LoVo (cell line): Measurements from ENCODE around the gene SPATS2L.

Experiments used
- DNase-seq: peaks from one replicate; pipeline ENCODE4 v3.0.0-alpha.2; 2016; ENCODE audit warnings: low spot score

Gene SPATS2L

GRCh38 chr2:200306196-200306930 lies at the start of gene SPATS2L:
Gene SPATS2L (plus strand): TSS chr2:200306693. CDS start chr2:200389245, 82,552 bp downstream.
- peak; percentile 69 for DNase-seq

- no peak for DNase-seq
These were observed 48.9 kb upstream of the SPATS2L start for GRCh38 chr2:200257570-200257969.

- DNase-seq: no peak
These were observed 48.4 kb upstream of the SPATS2L start for GRCh38 chr2:200258081-200258480.

GRCh38 chr2:200258881-200259576 lies 47.5 kb upstream of the SPATS2L start:
- DNase-seq: no peak

GRCh38 chr2:200259577-200259957 lies 46.9 kb upstream of the SPATS2L start:
- peak; percentile 78 for DNase-seq

- DNase-seq: no peak
These were observed 44.4 kb upstream of the SPATS2L start for GRCh38 chr2:200262047-200262446.

GRCh38 chr2:200263279-200263678 lies 43.2 kb upstream of the SPATS2L start:
- peak; percentile 42 for DNase-seq

- no peak for DNase-seq
These were observed 41.9 kb upstream of the SPATS2L start for GRCh38 chr2:200264631-200265030.

GRCh38 chr2:200266406-200266805 lies 40.1 kb upstream of the SPATS2L start:
- DNase-seq: no peak

GRCh38 chr2:200267350-200267749 lies 39.1 kb upstream of the SPATS2L start:
- no peak for DNase-seq

- DNase-seq: no peak
These were observed 35.8 kb upstream of the SPATS2L start for GRCh38 chr2:200270732-200271131.

- no peak for DNase-seq
These were observed 34.2 kb upstream of the SPATS2L start for GRCh38 chr2:200272320-200272719.

GRCh38 chr2:200274116-200275075 lies 32.1 kb upstream of the SPATS2L start:
- no peak for DNase-seq

- DNase-seq: no peak
These were observed 31.0 kb upstream of the SPATS2L start for GRCh38 chr2:200275295-200276013.

- no peak for DNase-seq
These were observed 30.0 kb upstream of the SPATS2L start for GRCh38 chr2:200276472-200276871.

- DNase-seq: no peak
These were observed 27.7 kb upstream of the SPATS2L start for GRCh38 chr2:200278694-200279316.

GRCh38 chr2:200279857-200280256 lies 26.6 kb upstream of the SPATS2L start:
- no peak for DNase-seq

GRCh38 chr2:200286578-200286977 lies 19.9 kb upstream of the SPATS2L start:
- no peak for DNase-seq

GRCh38 chr2:200288670-200289429 lies 17.6 kb upstream of the SPATS2L start:
- no peak for DNase-seq

GRCh38 chr2:200296118-200296517 lies 10.4 kb upstream of the SPATS2L start:
- DNase-seq: no peak

GRCh38 chr2:200297100-200297499 lies 9.4 kb upstream of the SPATS2L start:
- no peak for DNase-seq
